Stimulated activated naive CD8-positive, alpha-beta T cell treated with anti-CD3 and anti-CD28 coated beads, Interleukin-15, amount 100 ng/mL, for 72 hours (primary cell): ENCODE results near the gene RAMAC.
"Not testable (repeated sequence)": the region's sequence is repeated elsewhere in the genome, so short reads cannot be mapped to it uniquely, and the experiment has no call there.

Experiments
- ATAC-seq: fragments of 150-1000 bp; cut with Tn5 transposase; 2 replicates; pipeline ENCODE4 v1.10.0; 2021; ENCODE audit warnings: mild to moderate bottlenecking, moderate library complexity
- DNase-seq, 2 donors: peaks; one replicate each; pipeline ENCODE4 v3.0.0; 2021 to 2022
- H3K27ac Mint-ChIP-seq, 2 donors: one replicate each; pipeline ENCODE4 v1.8.0; 2022; ENCODE audit warnings: mild to moderate bottlenecking in 2 of 2, mixed read lengths in 2 of 2, moderate library complexity in 2 of 2
- H3K27me3 Mint-ChIP-seq: one replicate; pipeline ENCODE4 v1.8.0; 2022; ENCODE audit warnings: mixed read lengths
- H3K4me1 Mint-ChIP-seq: one replicate; pipeline ENCODE4 v1.8.0; 2022; ENCODE audit warnings: mild to moderate bottlenecking, mixed read lengths
- H3K4me3 Mint-ChIP-seq, 2 donors: one replicate each; pipeline ENCODE4 v1.8.0; 2022; ENCODE audit warnings: mild to moderate bottlenecking in 2 of 2, mixed read lengths in 2 of 2, moderate library complexity in 1 of 2
- H3K9me3 Mint-ChIP-seq, 2 donors: one replicate each; pipeline ENCODE4 v1.8.0; 2022; ENCODE audit warnings: mixed read lengths in 2 of 2

The RAMAC gene

DNA sequence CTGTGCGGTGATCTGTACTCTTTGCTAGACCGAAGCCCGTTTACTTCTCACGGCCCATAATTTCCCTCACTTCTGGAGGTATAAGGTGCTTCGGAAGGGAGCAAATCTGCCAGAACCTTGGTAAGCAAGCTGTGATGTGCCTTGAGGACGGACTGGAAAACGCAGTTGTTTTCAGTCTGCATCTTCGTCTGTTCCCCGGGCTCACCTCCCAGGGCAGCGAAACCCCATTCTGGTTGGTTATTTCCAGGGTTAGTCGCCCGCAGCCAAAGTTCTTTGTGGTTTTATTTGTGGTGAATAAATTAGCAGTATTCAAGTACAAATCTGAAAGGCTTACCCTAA lies 401 bp downstream of the RAMAC start:
- peak; percentile 68 for ATAC-seq
- Mint-ChIP-seq H3K27ac (peak overlapping the region; percentile 98 to 99), H3K4me1 (peaks cover 30% of the 10 kb centered on the region), H3K27me3 (no peaks in the 10 kb centered on the region), H3K4me3 (peak overlapping the region; percentile 87 to 99), H3K9me3 (no peaks in the 10 kb centered on the region)
- DNase-seq, result peak in 1 of 2 donors; percentile 47

- no peak for ATAC-seq
- peaks cover 7% of the 10 kb centered on the region for H3K4me1 Mint-ChIP-seq
- no peaks in the 10 kb centered on the region for H3K9me3 Mint-ChIP-seq
- no peak overlapping the region for H3K4me3 Mint-ChIP-seq
- no peak overlapping the region for H3K27ac Mint-ChIP-seq
- DNase-seq, result no peak
- no peaks in the 10 kb centered on the region for H3K27me3 Mint-ChIP-seq
Measured at GRCh38 chr15:82992436-82992998, 6.5 kb downstream of the RAMAC start.

- no peak for DNase-seq
- Mint-ChIP-seq H3K27ac (no peak overlapping the region), H3K9me3 (no peaks in the 10 kb centered on the region), H3K4me1 (peaks cover 5% of the 10 kb centered on the region), H3K27me3 (no peaks in the 10 kb centered on the region), H3K4me3 (no peak overlapping the region)
- ATAC-seq, result no peak
Measured at GRCh38 chr15:82993144-82993543, 7.1 kb downstream of the RAMAC start.

GRCh38 chr15:82995076-82995475 lies 9.1 kb downstream of the RAMAC start:
- Mint-ChIP-seq H3K4me1 (peaks cover 8% of the 10 kb centered on the region), H3K4me3 (no peak overlapping the region), H3K27ac (no peak overlapping the region), H3K27me3 (no peaks in the 10 kb centered on the region), H3K9me3 (no peaks in the 10 kb centered on the region)
- DNase-seq, result no peak
- ATAC-seq, result no peak

GRCh38 chr15:82995938-82996337 lies 9.9 kb downstream of the RAMAC start:
- no peak overlapping the region for H3K27ac Mint-ChIP-seq

DNA sequence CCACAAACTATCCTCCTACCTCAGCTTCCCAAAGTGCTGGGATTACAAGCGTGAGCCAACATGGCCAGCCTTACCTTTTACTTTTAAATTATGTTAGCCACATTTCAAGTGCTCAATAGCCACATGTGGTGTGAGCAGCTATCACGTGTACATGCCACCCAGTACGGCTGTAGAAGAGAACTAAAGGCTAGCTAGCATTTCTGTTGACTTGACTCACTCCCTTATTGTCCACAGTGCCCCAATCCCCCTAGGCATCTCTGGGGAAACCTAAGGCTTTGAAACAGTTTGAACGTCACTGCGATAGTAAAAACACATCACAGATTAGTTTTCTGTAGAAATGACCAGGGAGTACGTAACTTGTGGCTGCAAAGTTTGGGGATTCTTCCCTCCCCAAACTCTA lies 13.4 kb downstream of the RAMAC start:
- Mint-ChIP-seq H3K27ac (no peak overlapping the region), H3K9me3 (no peaks in the 10 kb centered on the region), H3K27me3 (no peaks in the 10 kb centered on the region), H3K4me3 (no peak overlapping the region), H3K4me1 (peaks cover 8% of the 10 kb centered on the region)
- DNase-seq (no peak), ATAC-seq (no peak)

More at GRCh38 chr15:82995938-82996337, 9.9 kb downstream of the RAMAC start:
- no peak overlapping the region for H3K4me3 Mint-ChIP-seq
- H3K27me3 Mint-ChIP-seq, result no peaks in the 10 kb centered on the region
- no peaks in the 10 kb centered on the region for H3K9me3 Mint-ChIP-seq
- H3K4me1 Mint-ChIP-seq, result peaks cover 13% of the 10 kb centered on the region
- ATAC-seq (no peak), DNase-seq (no peak)

GRCh38 chr15:82999905-83000671 lies 14.1 kb downstream of the RAMAC start:
- DNase-seq (peak; percentile 26 to 35), ATAC-seq (peak; percentile 93)
- peak overlapping the region; percentile 64 to 68 for H3K4me3 Mint-ChIP-seq
- no peaks in the 10 kb centered on the region for H3K27me3 Mint-ChIP-seq
- H3K9me3 Mint-ChIP-seq, result no peaks in the 10 kb centered on the region
- peak overlapping the region in 1 of 2 donors; percentile 88 for H3K27ac Mint-ChIP-seq
- H3K4me1 Mint-ChIP-seq, result peaks cover 8% of the 10 kb centered on the region

DNA sequence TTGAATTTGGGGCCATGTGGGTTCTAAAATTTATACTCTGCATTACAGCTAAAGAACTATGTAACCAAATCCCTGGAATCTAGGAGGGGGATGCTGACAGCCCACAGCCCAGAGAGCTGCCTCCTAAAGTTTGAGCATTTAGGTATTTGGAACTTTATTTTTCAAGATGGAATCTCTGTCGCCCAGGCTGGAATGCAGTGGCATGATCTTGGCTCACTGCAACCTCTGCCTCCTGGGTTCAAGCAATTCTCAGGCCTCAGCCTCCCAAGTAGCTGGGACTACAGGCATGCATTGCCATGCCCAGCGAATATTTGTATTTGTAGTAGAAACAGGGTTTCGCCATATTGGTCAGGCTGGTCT lies 14.6 kb downstream of the RAMAC start:
- not testable (repeated sequence) for H3K27me3 Mint-ChIP-seq, H3K4me1 Mint-ChIP-seq, H3K9me3 Mint-ChIP-seq, DNase-seq, H3K27ac Mint-ChIP-seq, H3K4me3 Mint-ChIP-seq, ATAC-seq

DNA sequence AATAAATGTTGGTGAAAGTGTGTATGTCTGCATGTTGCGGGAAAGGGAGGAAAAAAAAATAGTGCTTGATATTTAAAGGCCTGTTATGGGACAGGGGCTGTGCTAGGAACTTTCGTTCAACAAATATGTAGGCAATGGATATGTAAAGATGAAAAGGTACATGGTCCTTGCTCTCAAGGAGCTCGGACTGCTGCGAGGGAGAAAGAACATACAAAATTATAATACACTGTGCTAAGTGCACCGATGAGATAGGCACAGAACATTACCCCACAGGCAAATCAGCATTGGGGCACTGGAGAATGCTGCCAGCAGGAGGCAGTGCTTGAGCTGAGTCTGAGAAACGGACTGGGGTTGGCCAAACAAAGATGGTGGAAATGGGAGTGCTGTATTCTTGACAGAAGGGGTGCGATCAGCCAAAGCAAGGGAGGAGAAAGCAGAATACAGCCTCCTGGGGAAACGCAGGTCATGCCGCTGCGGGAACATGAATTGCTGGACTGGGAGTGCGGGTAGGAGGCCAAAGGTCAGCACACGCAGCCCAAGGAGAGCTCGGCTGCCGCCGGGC lies 24.8 kb downstream of the RAMAC start:
- DNase-seq (peak; percentile 73 to 83), ATAC-seq (peak; percentile 75)
- Mint-ChIP-seq H3K27ac (peak overlapping the region; percentile 54 to 93), H3K9me3 (peaks cover 0 to 6% of the 10 kb centered on the region in 2 donors), H3K27me3 (no peaks in the 10 kb centered on the region), H3K4me3 (peak overlapping the region; percentile 88 to 96), H3K4me1 (peaks cover 48% of the 10 kb centered on the region)

- no peaks in the 10 kb centered on the region for H3K27me3 Mint-ChIP-seq
- H3K4me1 Mint-ChIP-seq, result peaks cover 48% of the 10 kb centered on the region
- peak within 1 kb of the TSS; percentile 54 to 93 for H3K27ac Mint-ChIP-seq
- DNase-seq, result peak; percentile 86 to 91
- peak within 1 kb of the TSS; percentile 88 to 96 for H3K4me3 Mint-ChIP-seq
- ATAC-seq, result peak; percentile 90
- H3K9me3 Mint-ChIP-seq, result peaks cover 0 to 6% of the 10 kb centered on the region in 2 donors
Measured at GRCh38 chr15:83011271-83012075, 25.5 kb downstream of the RAMAC start, which contains the start of gene C15orf40. Gene C15orf40, minus strand, starts transcription at chr15:83011639. Its CDS starts 32 bp downstream, at chr15:83011607.

DNA sequence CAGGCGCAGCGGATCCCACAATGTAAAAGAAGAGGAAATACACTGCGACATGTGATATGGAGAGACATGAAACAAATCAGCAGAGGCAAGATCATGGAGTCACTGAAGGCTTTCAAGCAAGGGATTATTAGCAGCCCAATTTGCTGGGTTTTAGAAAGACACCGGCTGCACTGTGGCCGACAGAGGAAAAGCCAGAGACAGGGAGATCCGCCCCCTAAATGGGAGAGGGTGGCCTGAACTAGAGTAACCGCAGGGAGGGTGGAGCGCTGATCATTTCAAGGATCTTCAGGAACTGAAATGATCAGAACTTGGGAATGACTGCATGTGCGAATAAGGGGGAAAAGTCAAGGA lies 26.0 kb downstream of the RAMAC start:
- peak overlapping the region; percentile 88 to 96 for H3K4me3 Mint-ChIP-seq
- no peak for DNase-seq
- no peaks in the 10 kb centered on the region for H3K27me3 Mint-ChIP-seq
- peaks cover 46% of the 10 kb centered on the region for H3K4me1 Mint-ChIP-seq
- peak overlapping the region; percentile 4 to 92 for H3K27ac Mint-ChIP-seq
- peaks cover 0 to 6% of the 10 kb centered on the region in 2 donors for H3K9me3 Mint-ChIP-seq
- peak; percentile 1 for ATAC-seq

DNA sequence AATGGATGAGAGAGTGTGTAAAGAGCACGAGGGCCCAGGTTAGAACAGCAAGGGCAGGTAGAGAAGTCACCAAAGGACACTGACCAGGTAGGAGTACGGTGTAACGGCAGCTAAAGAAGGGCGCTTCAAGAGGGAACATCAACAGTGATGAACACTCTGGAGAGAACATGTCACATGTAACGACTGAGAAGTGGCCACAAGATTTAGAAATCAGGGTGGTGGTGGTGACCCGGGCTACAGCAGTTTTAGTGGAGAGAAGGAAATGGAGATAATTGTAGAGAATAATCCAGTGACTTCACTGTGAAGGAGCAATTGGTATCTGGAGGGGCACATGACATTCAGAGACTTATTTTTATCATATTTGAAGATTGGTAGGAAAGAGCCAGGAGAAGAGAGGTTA lies 26.6 kb downstream of the RAMAC start:
- H3K4me1 Mint-ChIP-seq, result peaks cover 43% of the 10 kb centered on the region
- DNase-seq, result no peak

DNA sequence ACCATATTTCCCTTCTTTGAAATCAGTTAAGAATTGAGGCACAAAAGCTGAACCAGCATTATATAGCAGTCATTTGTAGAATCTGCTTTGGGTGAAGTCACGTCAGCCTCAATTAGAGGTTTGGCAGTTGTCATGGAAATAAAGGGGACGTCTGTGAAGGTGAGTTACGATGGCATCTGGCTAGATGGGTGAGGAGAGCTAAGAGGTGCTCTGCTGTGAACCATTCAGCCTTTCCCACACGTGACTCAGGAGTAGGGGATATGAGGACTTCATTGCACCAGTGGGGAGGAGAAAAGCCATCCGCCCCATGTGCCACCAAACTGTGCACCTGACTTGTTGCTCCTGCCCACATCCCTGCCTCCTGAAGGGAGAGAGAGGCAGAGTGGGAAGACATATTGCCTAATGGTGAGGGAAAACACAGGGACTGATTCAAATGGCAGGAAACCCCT lies 28.2 kb downstream of the RAMAC start:
- ATAC-seq (no peak), DNase-seq (no peak)
- H3K9me3 Mint-ChIP-seq, result peaks cover 0 to 6% of the 10 kb centered on the region in 2 donors
- H3K4me1 Mint-ChIP-seq, result peaks cover 43% of the 10 kb centered on the region
- no peak overlapping the region for H3K27ac Mint-ChIP-seq
- H3K27me3 Mint-ChIP-seq, result no peaks in the 10 kb centered on the region
- H3K4me3 Mint-ChIP-seq, result no peak overlapping the region

More for the DNA sequence above, 26.6 kb downstream of the RAMAC start:
- ATAC-seq, result no peak
- no peaks in the 10 kb centered on the region for H3K27me3 Mint-ChIP-seq
- H3K9me3 Mint-ChIP-seq, result peaks cover 0 to 6% of the 10 kb centered on the region in 2 donors
- peak overlapping the region; percentile 88 to 96 for H3K4me3 Mint-ChIP-seq
- peak overlapping the region in 1 of 2 donors; percentile 0 for H3K27ac Mint-ChIP-seq

GRCh38 chr15:83015361-83015760 lies 29.4 kb downstream of the RAMAC start:
- ATAC-seq, result no peak
- Mint-ChIP-seq H3K27me3 (no peaks in the 10 kb centered on the region), H3K4me1 (peaks cover 34% of the 10 kb centered on the region), H3K4me3 (no peak overlapping the region), H3K9me3 (peaks cover 0 to 6% of the 10 kb centered on the region in 2 donors), H3K27ac (peak overlapping the region in 1 of 2 donors; percentile 23)
- no peak for DNase-seq

DNA sequence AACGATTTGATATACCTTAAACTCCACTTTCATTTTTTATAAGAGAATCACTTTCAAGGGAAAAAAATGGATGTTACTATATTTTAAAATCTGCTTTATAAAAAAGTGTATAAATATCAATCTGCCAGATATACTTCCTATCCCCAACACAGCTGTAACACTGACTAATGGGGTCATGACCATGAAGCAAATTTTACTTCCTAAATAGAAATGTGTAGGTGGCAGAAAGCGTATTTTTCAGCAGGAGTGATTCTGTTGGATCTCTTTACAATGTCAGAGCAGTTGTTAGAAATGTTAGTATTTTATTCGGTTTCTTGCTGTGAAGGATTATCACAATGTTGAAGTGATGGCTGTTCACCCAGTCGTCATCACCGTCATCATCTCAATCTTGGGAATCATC lies 30.9 kb downstream of the RAMAC start:
- Mint-ChIP-seq H3K9me3 (peaks cover 0 to 6% of the 10 kb centered on the region in 2 donors), H3K27ac (no peak overlapping the region), H3K27me3 (no peaks in the 10 kb centered on the region), H3K4me3 (no peak overlapping the region), H3K4me1 (peaks cover 26% of the 10 kb centered on the region)
- no peak for ATAC-seq
- DNase-seq, result no peak
